ENCODE results near the gene CIDEC.

GRCh38 chr3:9867106-9867505, 12.9 kb downstream of the CIDEC start:
- no peak for TF ChIP-seq CTCF (IDR thresholded peaks at IDR 0.05)
- TF ChIP-seq POLR2AphosphoS5 (IDR thresholded peaks at IDR 0.05), result no peak

All from breast epithelium (tissue), 3 donors.